GM23248 (cell line): ENCODE data around the gene BTN3A1.

Source experiments
- EZH2 ChIP-seq: fragments of 200-600 bp; sonication (generic); IDR thresholded peaks from 2 replicates; pipeline ENCODE4 v1.6.1; 2018; ENCODE audit warnings: antibody characterized with exemption, mild to moderate bottlenecking; ENCODE audit not compliant: insufficient read depth, poor library complexity, severe bottlenecking
- EZH2phosphoT487 ChIP-seq: fragments of 200-600 bp; sonication (generic); IDR thresholded peaks from 2 replicates; pipeline ENCODE4 v1.6.1; 2018; ENCODE audit warnings: antibody characterized with exemption, moderate library complexity, mild to moderate bottlenecking, low read depth; ENCODE audit not compliant: insufficient read depth

- TF ChIP-seq EZH2phosphoT487 (no peak), EZH2 (no peak)
These were observed 39.8 kb upstream of the BTN3A1 start for GRCh38 chr6:26362093-26362835.
